Retina (tissue), 1 donor: ENCODE results near the gene OTOF.
"Not testable (repeated sequence)": the region's sequence is repeated elsewhere in the genome, so short reads cannot be mapped to it uniquely, and the experiment has no call there.

Experiments used
- DNase-seq: peaks from one replicate; pipeline ENCODE4 v3.0.0-alpha.2; 2016

The OTOF gene

DNA sequence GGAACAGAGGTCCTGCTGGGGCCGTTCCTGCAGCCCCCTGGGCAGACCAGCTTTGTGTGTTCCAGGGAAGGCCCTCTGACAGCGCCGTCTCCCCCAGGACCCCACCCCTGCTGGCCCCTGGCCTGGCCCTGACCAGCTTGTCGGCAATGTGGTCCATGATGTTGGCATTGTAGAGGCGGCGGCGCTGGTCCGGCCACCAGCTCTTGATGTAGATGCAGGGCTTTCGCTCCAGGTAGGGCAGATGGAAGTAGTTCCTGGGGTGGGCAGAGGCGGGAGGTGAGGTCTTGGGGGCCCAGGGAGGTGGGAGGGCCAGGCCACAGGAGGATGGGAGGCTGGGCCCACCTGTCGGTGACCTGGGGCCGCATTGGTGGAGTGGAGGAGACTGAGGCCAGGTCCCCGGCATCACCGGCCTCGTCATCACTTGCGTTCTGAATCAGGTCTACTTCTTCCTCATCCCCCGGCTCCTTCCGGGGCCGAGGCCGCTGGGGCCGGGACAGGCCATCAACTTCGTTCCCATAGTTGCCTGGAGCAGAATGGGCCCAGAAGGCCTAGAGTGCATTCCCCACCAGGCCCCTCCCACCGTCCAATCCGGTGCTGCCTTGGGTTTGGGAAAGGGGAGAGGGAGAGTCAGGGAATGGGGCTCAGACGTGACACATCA lies 1.3 kb upstream of the OTOF start:
- no peak for DNase-seq

DNA sequence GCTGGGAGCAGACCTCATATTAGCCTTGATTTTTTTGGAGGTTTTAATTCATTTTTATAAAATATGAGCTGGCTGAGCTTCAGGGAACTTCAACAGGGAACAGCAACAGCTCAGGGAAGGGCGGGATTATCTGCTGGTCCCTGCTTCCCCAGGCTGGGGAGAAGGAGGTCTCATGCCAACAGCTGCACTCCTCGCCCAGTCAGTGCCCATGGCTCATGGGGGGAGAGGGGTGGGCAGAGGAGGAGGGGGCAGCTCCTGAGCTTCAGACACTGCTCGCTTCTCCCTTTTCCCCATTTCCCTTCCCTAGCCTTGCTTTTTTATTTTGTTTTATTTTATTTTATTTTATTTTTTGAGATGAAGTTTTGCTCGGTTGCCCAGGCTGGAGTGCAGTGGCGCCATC lies 442 bp upstream of the OTOF start:
- no peak for DNase-seq

DNA sequence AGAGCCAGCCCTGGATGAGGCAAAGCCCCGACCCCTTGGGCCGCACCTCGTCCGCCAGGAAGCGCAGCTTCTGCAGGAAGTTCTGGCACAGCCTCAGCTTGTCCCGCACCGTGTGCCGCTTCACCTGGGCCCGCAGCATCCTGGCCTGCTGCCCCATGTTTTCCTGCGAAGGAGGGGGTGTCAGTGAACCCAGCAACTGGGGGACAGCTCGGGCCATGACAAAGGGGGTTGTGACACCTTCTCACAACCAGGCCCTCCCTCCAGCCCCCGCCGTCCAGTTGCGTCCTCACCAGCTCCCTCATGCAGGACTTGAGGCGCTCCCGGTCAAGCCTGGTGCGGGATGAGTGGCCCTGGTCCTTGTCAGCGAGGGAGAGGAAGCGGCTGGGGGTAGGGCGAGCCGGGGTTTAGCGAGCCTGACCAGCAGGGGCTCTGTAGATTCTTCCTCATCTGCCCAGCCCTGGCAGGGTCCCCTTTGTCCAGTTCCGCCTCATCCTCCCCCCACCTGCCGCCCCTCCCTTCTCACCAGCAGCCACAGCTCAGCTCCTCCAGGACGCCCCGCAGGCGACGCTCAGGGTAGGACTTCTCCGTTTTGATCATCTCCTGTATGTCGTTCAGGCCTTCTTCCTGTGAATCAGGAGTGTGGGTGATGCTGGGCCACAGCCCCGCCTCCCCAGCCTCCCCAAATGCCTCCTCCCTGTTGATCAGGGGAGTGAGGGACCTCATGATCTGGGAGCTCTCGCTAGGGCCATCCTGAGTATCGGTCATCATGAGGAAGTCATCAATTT lies 606 bp downstream of the OTOF start:
- DNase-seq, result no peak

DNA sequence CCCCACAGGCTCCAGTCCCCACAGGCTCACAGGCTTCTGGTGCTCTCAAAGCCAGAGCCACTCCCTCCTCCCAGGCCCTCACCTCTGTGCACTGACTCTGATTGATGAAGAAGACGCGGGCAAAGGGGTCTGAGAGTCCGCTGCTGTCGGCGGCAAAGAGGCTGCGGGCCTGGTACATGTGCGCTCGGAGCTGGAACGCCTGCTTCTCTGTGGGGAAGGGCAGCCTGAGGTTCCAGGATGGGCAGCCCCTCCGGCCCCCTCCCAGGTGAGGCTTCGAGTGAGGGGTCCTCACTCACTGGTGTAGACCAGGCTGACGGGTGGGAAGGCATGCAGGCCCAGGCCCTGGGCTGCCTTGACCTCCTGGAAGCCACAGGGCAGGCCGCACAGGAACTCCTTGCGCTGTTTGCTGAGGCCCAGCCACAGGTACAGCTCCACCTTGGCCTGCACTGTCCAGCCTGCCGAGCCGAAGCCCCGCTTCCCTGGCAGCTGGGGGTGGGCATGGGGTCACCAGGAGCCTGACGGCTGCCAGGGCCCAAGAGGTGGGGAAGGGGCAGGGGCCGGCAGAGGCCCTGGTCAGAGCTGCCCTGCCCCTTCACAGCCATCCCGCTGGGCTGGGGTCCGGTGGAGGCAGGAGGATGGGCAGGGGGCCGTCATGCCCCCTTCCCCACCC lies 2.0 kb downstream of the OTOF start:
- no peak for DNase-seq

DNA sequence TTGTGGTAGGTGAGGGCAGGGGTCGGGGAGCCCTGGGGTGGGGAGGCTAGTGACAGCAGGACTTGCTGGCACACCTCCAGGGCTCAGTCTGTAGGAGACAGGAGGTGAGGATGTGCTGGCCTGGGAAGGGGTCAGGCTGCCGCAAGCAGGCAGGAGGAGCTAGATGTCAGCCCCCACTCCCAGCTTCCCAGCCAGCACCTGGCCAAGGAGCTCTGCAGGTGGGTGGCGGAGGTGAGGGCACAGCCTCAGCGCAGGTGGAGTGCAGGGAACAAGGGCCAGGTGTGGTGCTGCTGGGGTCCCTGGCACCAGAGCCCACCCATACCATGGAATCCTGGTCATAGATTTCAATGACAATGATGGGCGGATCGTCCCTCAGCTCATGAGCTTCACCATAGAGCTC lies 2.9 kb downstream of the OTOF start:
- DNase-seq, result no peak

DNA sequence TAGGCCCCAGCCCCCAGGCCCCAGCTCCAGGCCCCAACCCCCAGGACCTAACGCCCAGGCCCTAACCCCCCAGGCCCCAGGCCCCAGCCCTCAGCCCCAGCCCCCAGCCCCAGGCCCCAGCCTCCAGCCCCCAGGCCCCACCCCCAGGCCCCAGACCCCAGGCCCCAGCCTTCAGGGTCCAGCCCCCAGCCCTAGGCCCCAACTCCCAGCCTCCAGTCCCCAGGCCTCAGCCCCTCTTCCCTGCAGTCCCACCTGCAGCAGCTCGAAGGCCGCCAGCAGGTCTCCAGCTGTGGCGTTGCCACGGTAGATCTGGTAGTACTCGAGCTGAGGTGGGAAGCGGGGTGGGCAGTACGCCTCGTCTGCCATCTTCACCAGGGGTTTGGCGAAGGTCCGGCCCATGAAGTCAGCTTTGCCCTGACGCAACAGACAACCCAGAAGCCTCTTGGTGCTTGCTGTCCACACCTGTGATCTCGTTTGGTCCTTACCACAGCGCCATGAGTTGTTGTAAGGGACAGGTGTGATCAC lies 3.6 kb downstream of the OTOF start:
- DNase-seq, result no peak

DNA sequence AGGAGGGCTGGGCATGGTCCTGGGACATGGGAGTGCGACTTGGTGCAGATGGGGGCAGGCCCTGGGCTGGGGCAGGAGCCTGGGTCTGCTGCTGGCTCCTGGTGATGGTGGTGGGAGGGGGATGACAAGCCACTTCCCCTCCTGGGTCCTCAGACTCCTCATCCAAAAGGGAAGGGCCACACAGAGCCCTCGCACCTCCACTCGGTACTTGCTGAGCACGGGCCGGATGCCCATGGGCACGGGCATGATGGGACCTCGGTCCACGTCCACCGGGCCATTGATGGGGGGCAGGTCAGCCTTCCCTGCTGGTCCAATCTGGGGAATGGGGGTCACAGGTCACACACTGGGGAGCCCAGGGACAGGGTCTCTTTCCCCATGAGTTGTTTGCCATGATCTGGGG lies 4.1 kb downstream of the OTOF start:
- no peak for DNase-seq

DNA sequence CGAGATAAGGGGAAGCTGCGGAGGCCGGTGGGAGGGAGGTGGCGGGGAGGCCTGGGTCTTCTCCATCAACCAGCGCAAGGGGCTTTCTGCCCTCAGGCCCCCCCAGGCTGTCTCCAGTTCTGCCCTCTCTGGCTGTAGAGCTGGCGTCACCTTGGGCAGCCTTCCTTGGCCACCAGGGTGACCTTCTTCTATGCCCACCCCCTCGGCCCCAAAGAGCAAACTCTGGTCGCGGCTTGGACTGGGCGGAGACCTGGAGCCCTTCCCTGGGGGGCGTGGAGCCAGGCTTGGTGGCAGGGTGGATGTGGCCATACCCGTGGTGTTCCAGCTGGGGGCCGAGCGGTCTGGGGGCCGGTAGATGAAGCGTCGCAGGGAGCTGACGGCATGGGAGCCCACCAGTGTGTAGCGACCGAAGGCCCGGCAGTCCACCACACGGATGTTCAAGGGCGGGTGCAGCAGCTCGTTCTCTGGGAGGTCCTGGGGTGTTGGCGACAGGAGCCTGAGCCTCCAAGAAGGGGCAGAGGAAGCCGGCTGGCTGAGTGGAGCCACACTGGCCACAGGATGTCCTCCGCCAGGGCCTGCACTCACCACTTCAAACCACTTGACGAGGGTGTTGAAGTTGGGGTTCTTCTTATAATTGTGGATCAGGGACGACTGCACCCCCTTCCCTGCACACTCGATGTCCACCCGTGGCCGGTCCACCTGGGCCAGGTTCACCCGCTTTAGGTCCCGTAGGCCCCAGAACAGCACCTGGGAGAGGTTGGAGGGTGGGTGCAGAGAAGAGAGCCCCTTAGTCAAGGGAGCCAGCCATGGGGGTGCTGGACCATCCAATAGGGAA lies 4.9 kb downstream of the OTOF start:
- no peak for DNase-seq

DNA sequence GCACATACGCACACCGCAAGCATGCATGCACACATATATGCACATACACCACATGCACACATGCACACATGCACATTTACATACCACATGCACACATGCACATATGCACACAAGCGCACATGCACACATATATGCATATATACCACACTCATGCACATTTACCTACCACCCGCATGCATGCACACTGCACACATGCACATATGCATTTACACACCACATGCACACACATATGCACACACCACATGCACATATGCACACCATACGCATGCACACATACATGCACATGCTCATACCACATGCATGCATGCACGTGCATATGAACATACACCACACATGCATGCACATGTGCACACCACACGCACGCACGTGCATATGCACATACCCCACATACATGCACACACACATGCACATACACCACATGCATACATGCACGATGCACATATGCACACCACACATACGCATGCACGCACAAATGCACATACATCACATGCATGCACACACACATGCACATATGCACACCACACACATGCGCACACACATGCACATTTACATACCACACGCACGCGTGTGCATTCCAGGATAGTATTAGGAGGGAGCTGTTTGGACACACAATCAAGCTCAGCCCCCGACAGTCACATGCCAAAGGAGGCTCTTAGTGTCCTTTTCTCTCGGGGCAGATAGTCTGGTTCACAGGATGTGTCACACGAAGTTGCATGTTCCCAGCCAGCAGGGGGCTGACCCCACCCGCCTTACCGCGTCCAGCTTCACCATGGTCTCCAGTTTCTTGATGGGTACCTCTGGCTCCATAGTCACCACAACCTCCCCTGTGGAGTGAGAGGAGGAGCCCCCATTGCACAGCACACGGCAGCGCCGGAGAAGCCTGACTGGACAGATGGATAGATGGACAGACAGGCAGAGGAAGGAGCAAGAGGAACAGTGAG lies 5.9 kb downstream of the OTOF start:
- DNase-seq, result no peak

DNA sequence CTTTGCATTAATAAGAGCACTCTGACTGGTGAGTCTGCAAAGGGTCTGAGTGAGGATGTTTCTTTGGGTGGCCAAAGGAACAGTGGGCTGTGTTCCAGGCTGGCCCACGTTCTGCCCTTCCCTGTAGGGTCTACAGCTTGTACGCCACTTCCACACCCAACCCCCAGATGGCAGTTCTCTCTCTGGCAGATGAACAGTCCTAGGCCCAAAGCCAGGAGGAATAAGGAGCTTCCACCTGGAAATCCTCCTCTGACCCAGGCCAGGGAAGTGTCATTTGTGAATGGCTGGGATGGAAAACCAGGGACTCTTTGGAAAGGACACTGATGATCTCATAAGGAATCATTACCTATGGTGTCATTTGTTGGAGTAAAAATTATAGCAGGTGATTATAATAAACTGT lies 6.6 kb downstream of the OTOF start:
- DNase-seq, result no peak

DNA sequence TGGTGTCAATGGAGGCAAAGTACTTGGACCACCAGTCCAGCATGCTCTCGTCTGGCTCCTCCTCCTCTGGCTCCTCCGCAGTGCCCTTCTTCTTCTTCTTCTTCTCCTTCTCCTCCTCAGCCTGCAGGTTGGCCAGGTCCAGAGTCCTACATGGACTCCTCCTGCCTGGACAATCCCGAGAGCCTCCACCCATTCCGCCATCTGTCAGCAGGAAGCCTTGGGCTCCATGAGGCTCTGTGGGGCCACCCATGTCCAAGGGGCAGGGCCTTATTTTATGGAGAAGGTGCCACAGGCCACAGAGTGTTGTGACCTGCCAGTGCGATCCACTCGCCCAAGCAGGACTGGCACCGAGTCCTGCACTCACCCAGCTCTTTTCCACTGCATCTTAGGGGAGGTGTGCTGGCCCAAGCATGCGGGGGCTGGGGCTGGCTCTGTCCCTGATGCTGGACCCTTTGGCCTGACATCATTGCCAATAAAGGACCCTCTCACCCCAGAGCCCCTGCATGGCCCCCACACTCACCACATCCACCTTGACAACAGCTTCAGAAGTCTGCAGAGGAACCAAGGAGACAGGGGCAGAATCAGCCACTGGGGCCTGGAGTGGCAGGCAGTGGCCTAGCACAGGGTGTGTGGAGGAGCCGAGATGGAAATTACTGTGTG lies 7.2 kb downstream of the OTOF start:
- no peak for DNase-seq

DNA sequence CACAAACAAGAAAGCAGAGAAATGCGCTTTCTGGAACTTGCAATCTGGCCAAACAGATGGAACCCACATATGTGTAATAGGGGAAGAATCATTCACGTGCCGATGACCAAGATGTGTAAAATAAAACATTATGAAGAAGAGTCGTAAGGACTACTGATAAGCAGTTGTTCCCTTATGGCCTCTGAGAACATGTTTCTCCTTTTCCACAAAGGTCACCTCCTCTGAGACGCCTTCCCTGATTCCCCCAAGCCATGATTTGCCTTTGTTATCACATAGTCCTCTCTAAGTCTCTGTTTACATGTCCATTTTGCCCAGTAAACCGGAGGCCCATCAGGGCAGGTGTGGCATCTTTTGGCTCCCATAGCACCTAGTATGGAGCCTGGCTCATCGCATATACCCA lies 8.0 kb downstream of the OTOF start:
- no peak for DNase-seq

DNA sequence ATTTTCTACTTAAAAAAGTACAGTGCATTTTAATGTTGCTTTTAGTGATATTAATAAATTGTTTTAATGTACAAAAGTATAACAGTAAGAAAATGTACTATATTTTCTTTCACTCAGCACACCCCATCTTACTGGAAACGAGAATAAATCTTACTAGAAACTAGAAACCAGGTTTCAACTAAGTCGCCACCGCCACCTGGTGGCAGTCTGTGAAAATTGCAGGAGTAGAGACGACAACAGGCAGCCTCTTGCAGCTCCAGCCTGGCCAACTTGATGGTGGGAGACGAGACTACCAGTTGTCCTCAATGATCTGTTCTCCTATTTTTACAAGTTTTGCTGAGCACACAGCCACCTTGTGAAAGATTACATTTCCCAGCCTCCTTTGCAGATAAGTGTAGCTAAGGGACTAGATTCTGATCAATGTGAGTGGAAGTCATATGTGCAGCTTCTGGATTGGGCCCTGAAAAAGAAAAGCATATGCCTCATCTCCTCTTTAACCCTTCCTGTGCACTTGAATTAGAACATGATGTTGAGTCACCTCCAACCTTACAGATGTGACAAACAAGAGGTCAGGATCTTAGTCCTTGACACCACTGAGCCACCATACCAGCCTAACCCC lies 8.7 kb downstream of the OTOF start:
- DNase-seq, result no peak

DNA sequence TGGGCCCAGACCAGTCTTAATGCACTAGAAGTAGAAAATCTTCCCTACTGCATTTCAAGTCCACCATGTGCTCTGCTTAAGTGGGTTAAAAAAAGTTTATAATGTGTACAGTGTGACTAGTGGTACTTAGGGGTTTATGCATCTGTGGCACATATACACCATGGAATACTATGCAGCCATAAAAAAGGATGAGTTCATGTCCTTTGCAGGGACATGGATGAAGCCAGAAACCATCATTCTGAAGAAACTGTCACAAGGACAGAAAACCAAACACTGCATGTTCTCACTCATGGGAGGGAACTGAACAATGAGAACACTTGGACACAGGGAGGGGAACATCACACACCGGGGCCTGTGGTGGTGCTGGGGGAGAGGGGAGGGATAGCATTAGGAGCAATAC lies 9.4 kb downstream of the OTOF start:
- DNase-seq, result not testable (repeated sequence)

DNA sequence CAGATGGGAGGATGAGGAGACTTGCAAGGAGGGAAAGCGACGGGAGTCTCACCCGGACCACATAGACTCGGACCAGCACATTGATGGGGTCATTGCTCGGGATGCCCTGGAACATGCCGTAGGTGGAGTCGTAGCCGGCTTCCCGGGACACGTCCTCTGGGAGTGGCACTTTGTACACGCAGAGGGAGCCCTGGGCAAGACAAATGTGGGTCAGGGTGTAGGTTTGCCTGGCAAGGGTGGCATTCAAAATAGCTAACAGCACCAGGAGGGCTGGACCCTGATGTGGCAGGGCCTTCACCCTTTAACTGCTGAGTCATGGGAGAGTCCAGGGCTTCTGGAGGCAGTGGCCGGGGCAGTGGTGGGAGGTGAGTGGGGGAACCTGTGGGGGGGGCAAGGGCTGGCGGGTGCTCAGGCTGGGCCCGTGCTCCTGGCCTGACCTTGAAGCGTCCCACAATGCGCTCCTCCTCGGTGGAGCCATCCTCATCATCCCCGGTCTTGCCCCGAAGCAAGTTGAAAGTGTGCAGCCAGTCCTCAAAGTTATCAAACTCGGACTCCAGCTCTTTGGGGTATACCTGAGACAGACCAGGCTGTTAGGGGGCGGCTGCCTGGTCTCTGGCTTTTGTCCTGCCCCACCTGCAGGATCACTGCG lies 11.1 kb downstream of the OTOF start:
- no peak for DNase-seq

DNA sequence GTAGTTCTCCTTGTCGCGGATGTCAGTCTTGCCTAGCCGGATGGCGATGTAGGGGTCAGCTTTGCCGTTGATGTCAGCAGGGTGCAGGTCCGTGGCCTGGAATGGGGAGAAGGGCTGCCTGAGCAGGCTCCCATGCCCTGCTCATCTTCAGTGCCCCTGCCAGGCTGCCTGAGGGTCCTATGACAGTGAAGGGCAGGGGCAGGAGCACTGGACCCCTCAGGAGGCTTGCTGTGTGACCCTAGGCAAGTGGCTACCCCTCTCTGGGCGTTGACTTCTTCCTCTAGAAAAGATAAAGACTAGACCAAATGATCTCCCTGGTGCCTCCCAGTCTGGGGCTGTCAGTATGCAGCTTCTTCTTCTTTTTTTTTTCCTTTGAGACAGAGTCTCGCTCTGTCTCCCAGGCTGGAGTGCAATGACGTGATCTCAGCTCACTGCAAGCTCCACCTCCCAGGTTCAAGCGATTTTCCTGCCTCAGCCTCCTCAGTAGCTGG lies 11.9 kb downstream of the OTOF start:
- no peak for DNase-seq

DNA sequence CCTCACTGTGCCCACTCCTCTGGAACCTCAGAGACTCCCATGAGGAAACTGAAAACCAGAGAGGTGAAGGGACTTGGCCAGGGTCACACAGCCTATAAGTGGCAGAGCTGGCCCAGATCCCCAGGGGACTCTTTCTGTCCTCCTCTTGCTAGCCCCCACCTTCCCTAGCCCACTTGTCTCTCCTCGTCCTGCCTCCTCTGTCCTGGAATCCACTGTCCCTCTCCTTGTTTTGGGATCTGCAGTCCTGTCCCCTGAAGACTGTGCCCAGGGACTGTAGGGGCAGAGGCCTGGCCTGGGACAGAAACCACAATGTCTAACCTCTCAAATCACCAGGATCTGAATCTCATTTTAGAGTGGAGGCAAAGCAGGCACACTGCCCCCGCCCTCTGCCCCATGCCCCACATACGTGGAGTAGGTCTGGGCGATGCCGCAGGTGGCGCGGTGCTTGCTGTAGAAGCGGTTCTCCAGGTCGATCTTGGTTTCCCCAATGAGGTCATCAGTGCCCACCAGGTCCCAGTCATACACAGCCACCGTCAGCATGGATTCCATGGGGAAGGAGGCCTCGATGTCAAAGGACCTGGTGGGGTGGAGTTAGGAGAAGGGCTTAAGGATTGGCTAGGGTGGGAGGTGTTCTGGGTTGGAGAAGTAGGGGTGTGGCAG lies 12.5 kb downstream of the OTOF start:
- DNase-seq, result no peak

DNA sequence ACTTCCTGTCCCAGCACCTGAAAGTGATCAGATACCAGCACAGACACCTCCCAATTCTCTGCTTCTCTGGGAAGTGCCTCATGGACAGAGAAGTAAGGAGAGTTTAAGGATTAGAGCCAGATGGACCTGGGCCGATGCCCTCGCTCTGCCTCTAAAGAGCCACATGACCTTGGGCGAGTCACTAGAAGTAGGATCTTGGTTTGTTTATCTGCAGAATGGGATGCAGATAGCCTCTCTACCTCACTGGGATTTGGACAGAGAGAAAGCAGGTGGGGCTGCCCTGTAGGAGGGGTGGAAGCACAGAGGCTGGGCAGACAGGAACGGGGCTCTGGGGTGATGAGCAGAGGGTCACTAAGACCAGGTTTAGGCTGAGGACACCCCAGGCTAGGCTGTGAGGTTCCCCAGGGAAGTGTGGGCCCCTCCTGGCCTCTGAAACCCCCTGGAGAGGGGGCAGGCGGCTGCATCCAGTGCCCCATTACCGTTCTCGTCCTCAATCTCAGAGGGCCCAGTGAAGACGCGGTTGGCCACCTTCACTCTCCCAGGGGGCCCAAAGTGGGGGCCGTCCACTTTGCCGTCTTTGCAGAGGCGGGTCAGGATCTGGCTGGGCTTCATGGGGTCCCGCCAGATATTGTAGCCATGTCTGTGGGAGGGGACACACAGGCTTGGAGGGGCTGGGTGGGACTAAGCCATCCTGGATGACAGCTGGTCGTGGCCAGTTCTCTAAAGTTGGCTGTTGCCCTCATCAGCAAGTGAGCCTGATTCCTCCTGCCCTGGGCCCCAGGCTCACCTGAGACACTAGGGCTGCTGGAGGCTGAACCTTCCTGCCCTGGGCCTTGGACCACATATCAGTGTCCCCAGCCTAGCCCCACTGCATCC lies 13.3 kb downstream of the OTOF start:
- no peak for DNase-seq
